ENCODE measurements around the gene SLC6A6.

The SLC6A6 gene

DNA sequence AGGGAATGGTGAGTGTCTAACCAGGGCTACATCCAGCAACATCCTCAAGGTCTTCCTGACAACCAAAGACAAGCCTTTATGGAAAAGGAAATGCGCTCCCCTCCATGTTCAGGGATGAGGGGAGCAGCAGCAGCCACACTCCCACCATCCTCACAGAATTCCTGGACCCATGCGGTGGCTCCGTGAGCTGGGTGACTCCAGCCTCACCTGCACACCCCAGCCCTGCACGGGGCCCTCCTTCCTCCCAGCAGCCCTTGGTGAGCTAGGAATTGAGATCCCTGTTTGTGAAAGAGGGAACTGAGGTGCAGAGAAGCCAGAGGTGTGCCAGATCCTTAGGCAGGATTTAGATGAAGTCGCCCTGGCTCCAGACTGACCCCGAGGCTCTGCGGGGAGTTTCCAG, 85.4 kb downstream of the SLC6A6 start:
- no peak for DNase-seq (ENCODE audit: low spot score)

DNA sequence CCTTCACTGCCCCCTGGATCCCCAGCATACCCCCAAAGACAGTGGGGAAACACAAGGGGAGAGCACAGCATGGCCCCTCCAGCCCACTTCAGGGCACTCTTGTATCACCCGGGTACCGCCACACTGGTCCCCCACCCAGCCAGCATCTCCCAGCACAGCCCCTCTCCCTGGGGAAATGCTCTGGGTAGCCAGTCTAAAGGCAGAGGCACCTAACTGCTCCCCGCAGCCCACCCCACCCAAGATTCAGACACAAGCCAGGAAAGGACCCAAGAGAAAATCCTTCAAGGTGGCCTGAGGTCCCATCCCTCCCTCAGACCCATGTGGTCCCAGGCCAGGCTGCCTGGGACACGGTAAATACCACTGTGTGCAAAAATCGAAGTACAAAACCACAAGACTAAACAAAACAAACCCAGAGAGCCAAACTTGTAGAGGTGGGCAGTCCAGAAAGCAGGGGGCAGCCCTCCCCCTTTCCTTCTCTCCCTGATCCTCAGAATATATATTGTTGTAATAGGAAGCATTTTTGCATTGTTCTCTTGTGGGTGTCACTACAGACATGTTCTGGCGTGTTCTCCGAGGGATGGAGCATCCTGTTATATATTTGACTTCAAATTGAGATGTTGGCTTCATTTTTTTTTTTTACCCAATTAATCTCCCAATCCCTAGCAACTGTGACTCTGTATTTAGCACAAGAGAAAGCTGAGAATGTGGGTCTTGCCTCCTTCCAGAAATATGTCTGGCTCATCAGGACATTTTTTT, 86.1 kb downstream of the SLC6A6 start:
- no peak for DNase-seq (ENCODE audit: low spot score)

DNA sequence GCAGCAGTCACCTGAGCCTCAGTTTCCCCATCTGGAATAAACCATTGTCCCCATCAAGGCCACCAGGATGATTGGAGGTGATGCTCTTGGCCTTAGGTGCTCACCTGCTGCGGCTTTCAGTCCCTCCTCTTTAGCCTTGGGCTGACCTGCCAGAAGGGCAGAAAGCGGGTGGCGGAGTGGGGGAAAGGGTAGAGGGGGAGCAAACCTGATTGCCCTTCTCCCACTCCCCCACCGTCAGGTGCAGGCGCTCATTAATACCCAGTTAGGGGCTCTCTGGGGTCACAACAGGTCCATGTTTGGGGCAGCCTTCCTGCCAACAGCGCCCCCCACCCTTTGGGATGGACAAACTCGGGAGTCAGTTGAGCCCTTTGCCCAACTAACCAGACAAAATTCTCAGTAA, 87.2 kb downstream of the SLC6A6 start:
- DNase-seq (ENCODE audit: low spot score), result no peak

DNA sequence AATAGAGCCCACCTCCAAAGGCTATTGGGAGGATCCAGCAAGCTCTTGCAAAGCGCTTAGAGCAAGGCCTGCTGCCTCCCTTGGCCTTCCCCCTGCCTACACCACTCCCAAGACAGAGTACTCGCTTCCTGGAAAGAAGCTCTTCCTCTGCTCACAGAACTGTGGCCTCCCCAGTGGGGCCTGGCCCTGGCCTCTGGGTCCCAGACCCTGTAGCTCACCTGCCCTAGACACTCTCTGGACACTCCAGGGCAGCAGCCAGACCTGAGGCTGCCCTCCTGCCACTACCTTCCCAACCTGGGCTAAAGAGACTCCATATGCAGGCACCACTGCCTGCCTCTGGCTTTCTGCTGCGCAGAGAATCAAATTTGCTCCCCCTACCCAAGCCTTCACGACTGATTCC, 87.8 kb downstream of the SLC6A6 start:
- no peak for DNase-seq (ENCODE audit: low spot score)

DNA sequence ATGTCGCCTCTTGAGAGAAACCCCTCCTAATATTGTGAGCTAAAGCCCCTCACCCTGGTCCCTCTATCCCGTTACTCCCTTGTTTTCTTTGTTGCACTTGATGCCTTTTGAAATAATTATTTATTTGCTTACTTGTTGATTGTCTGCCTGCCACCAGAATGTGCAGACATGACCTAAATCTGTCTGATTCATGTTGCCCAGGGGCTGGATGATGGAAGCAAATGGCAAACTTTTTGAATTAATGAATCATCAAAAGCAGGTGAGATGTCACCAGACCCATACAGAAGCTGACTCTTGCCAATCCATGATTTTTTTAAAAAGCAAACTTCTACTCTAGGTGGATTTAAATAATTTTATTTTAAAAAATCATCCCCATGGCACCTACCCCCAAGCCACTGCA, 88.4 kb downstream of the SLC6A6 start:
- DNase-seq (ENCODE audit: low spot score), result no peak

DNA sequence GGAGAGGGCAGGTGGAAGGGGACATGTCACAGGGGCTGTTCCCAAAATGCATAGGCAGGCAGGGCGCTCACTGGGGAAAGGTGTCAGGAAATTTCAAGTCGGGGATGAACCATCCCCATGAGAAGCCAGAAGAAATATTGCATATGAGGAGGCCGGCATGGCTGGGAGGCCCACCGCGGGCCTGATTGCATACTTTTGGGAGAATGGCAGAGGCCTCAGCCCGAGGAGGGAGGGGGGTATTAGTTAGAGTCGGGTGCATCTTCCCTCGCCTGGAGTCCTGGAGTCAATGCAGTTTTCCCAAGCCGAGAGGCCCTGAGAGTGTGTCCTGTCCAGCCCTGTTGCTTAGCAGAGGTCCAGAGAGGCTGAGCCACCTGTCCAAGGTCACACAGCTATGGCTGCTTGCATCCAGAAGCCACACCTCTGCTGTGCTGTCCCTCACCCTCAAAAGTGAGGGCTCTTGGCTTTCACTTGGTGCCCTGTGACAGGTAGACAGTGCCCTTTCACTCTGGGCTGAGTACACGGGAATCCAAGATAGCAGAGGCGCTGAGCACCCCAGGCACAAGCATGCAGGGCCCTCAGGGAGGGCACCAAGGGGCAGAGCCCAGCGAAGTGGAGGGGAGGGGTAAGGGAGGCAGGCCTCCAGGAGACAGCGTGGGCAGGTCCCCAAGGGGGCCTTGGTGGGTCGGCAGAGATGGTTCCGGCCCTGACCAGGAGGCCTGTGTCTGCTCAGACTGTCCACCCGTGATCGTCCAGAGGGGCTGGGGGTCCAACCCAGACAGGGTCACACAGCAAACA, 89.2 kb downstream of the SLC6A6 start:
- DNase-seq (ENCODE audit: low spot score), result no peak

DNA sequence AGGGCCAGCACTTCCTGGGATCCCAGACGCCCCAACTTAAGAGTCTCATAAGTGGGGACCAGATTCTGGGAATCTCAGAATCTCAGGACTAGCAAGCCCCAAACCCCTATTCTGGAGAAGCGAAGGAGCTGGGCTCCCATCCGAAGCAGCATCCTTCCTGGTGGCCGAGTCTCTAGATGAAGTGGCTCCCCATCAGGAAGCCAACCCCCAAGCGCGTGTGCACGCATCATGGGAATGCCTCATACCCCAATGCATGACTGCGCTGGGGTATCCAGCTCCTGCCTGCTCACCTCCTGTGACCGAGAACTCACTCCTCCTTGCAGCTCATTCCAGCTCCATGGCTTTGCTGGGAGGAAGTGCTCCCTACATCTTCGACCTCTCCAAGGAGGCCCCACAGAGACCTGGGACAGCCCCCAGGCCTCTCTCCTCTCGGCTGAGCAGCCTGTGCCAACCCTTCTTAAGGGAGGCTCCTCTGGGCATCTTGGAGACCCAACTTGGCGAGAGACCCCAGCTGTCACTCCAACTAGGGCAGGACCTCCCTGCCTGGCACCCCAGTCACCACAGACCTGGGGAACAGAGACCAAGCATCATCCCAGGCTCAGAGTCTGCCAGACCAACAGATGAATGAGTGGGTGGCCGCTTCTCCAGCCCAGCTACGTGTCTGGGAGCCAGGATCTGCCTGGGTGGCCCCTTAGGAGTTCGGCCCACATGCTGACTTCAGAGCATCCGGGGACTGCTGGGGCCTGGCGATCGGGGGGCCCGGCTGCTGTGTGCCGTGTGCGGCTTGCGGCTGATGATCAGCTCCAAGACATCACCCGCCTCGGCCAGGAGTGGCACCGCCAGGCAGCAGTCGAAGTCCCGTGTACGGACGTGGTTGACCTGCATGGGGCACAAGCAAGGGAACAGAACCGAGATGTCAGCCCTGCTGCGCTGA, 90.8 kb downstream of the SLC6A6 start:
- DNase-seq (ENCODE audit: low spot score), result no peak

DNA sequence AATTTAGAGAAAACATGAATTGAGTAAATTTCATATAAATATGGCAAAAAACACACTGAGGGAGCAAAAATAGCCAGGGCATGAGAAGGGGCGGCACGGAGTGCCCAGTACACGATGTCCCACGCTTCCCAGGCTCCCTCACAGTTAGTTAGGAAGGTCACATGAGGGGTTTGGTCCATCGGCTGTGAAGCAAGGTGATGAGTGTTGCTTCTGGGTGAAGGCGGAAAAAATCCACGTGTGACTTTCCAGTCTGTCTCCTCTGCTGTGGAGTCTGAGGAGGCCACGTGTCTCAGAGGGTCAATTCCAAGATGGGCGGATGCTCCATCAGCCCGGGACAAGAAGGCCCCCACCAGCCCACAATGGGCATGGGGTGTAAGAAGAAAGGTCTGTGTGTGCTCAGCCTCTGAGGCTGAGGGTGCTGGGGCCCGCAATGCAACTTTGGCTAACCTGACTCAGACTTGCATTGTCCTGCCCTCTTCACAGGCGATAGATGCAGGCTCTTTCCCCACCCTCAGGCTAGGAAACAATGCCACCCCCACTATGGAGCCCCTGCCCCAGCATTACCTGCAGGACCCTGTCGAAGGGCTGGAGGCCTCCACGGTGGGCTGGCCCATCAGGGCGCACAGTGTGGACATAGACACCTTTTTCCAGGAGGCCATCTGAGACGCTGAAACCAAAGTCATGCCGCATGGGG, 92.0 kb downstream of the SLC6A6 start:
- DNase-seq (ENCODE audit: low spot score), result no peak

DNA sequence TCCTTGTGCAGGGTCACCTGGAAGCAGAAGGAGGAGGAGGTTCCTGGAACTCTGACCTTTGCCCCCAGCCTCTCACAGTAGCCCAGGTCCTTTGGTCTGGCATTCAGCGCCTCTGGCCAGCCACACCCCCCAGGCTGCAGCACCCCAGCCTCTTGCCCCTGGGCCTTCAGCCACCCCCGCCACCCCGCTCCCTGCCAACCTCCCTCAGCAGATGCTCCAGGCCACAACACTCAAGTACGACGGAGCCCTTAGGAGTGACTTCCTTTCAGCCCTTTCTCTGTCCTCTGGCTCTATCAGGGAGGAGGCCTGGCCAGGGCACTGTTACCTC, 92.5 kb downstream of the SLC6A6 start:
- DNase-seq (ENCODE audit: low spot score), result no peak

DNA sequence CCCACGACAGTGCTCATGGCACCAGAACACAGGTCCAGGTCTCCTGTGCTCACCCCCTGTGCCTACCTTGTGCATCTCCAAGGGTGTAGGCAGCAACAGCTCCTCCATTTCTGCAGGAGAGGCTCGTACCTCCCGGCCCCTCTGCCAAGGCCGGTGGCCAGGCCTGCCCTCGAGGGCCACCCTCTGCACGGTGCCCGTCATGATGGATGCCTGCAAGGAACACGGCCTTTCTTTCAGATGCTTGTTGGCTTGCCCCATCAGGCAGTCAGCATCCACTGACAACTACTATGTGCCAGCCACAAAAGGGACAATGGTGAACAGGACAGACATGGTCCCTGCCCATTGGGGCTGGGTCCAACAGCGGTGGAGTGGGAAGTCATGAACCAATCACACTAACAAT, 93.9 kb downstream of the SLC6A6 start:
- no peak for DNase-seq (ENCODE audit: low spot score)

DNA sequence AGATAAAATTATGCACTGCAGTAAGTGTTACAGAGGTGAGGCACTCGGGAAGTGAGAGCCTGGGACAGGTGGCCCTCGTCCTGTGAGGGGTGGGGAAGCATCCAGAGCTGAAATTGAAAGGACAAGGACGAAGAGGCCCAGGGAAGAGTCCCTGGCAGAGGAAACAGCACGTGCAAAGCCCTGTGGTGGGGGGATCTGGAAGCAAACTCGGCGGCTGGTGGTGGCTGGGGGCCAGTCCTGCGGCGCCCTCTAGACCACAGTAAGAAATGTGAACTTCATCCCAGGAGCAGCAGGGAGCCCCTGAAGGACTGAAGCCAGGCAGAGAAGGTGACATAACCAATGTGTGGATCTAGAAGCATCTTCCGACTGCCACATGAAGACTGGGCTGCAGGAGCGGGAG, 94.9 kb downstream of the SLC6A6 start:
- no peak for DNase-seq (ENCODE audit: low spot score)

DNA sequence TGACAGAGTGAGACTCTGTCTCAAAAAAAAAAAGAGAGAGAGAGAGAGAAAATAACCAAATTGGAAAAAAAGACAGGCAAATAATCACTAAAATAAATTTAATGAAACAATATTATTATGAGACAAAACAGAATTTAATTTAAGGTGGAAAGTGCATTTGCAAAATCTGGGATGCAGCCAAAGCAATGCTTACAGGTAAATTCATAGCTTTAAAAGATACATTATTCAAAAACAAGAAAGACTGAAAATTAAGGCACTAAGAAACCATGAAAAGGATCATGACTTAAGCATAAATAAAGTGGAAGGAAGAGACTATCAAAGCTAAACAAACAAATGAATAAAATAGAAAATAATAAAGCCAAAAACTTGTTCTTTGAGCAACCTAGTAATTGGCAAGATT, 100.1 kb downstream of the SLC6A6 start:
- no peak for DNase-seq (ENCODE audit: low spot score)

DNA sequence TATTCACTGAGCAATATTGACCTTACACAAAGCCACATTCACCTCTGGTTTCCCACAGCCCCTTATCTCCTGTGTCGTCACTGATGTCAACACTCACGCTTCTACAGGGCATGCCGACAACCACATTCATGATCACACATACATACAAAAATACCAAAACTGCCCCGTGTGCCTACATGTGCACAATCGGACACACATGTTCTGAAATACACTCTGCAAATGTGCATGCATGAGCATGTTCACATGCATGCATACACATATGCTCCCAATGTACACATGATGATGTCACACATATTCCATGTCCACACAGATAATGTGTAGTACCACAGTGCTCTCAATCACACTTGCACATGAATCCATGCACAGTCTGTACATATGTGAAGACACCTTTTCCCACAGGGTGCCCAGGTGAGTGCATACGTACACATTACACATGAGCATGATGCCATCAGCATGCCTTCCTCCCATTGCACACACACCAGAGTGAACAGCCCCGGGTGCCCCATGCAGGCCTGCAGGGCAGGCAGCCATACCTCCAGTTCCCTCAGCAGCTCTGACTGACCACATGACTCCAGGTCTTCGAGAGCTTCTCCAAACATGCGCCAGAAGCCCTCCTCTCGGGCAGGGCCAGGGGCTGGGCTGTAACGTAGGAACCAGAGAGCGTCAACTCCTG, 100.8 kb downstream of the SLC6A6 start:
- DNase-seq (ENCODE audit: low spot score), result no peak

DNA sequence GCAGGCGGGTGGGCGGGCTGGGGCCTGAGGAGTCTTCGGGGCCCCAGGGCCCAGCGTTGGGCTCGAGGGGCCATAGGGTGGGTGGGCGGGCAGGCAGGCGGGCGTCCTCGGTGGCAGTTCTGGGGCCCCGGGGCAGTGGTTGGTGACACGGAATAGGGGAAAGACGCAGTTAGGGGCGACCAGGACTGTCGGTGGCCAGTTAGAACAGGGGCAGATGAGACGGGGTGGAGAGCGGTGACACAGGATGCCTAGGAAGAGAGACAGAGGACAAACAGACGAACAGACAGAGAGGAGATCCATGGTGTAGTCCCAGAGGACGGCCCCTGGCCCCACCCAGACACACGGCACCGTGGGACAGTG, 101.3 kb downstream of the SLC6A6 start:
- no peak for DNase-seq (ENCODE audit: low spot score)

DNA sequence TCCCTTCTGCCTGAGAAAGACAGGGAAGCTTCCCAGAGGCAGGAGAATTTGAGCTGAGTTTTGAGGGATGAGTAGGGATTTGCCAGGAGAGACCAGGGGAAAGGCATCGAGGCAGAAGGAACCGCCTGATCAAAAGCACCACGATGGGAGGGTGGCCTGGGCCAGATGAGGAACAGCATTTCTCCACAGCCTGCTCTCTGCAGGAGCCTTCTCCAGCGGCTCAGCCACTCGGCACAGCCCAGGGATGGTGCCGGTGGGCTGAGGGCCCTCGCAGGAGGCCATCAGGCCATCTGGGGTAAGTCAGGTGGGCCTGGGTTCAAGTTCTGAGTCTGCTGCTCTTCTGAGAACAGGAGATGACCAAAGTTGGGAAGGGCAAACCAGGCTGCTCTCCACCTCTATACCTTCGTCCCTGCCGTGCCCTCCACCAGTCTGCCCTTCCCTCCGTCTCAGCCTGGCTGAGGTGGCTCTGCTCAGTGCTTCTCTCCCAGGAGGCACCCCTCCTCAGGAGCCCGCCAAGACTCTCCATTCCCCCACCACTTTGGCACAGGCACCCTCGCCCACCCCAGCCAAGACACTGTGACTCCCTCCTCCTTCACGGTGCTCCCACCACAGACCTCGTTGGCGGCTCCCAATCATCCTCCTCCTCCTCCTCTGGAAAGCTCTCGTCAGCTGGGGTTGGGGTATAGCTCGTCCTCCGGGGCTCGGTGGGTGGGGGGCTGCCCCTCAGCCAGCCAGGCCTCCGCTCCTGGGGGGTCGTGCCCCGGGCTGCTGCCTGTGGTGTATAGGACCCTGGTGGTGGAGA, 102.8 kb downstream of the SLC6A6 start:
- no peak for DNase-seq (ENCODE audit: low spot score)

DNA sequence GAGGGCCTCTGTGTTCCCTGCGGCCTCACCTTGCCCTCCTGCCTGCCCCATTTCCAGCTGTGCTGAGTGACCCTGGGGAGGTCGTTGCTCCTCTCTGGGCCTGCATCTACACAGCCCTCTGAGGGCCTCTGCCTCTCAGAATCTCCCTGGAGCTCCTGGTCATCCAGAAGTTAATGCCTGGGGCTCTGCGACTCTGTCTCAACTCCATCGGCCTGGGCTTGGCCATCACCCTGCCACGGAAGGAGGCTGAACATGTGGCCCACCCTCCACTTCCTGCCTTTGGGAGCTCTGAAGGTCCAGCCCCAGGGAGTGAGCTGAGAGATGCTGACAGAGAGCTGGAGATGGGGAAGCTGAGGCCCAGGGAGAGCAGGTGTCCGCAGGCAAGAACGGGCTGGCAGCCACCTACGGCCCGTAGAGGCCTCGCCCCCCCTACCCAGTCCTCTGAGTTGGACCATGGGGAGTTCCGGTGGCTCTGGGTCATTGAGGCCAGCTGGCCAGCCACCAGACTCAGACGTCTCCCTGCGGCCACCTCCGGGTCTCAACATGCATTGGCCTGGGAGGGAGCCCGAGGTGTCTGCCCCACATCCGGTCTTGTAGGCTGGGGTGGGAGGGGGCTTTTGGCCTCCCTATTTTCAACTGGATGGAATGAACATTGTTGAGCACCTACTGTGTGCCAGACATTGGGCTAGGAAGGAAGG, 103.5 kb downstream of the SLC6A6 start:
- DNase-seq (ENCODE audit: low spot score), result no peak

DNA sequence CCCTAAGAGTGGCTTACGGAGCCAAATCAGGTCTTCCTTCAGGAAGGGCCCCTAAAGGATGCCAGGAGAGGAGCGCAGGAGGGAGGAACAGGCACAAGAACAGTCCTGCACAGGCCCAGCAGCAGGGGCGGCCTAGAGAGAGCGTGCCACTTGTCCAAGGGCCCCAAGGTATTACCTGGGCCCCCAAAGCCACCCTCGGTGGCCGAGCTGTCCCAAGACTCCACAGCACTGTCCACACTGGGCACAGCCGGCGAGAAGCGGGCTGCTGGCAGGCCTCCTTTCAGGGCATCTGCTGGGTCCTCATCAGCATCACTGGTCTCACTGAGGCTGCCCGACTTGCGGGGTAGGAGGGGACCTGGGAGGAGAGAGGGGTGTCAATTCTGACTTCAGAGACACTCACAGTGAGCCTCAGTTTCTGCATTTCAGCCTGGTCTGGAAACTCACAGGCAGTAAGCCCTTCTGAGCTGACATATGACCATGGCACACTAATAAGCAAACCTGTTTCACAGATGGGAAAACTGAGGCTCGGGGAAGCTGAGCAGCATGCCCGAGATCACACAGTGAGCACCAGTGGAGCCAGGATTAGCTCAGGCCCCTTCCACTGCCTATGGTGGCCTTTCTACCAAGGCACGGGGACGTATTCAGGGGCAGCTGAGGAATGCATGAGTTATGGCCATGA, 104.4 kb downstream of the SLC6A6 start:
- no peak for DNase-seq (ENCODE audit: low spot score)

DNA sequence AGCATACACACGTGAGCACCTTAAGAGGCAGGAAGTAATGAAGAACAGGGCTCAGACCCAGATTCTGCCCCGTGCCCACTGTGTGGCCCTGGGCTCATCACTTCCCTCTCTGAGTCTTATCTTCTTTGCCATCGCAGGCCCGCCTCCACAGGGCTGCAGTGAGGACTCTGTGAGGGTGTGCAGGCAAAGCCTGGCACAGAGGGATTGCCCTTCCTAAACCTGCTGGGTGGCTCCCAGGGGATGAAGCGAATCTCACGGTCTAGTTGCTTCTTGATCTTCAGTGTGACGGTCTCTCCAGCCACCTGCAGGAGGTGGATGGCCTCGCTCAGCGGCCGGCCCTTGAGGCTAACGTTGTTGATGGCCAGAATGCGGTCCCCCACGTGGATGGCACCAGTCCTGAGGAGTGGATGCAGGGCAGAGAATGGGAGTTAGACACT, 104.9 kb downstream of the SLC6A6 start:
- DNase-seq (ENCODE audit: low spot score), result no peak

DNA sequence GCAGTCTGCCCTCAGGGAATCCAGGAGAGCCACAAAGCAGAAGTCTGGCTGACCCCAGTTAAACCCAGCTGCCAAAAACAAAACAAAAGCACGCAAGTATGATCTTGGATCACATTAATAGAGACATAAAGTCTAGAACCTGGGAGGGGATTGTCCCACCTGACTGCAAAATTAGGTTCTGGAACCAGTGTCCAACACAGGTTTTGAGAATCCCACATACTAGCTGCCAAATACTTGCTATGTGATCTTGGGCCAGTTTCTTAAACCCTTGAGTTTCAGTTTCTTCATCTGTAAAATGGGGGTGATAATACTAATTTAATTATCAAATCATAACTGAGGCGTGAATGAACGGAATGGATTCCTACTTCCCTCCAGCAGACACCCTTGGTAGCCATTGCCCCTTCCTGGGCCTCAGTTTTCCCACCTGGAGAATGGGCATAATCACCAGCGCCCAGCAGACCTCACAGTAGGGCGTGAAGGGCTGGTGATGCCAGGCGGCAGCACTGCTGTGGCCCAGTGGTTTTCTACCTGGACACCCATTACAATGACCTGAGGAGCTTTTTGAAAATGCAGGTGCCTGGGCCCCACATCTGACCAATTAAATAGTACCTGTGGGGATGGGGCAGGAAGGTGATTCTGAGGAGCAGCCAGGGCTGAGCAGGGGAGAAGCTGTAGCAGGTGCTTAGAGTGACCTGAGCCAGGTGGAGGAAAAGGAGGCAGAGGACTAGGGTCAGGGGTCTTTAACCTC, 105.5 kb downstream of the SLC6A6 start:
- DNase-seq (ENCODE audit: low spot score), result no peak

All from cerebellar cortex (tissue), 1 donor.